ENCODE data around the gene ZNF396.

Gene ZNF396

GRCh38 chr18:35406666-35407065 lies 29.5 kb upstream of the ZNF396 start:
- Histone ChIP-seq H3K79me2 (ENCODE audit: insufficient read depth, low read length) (no peaks in the 10 kb centered on the region), H3K4me2 (ENCODE audit: low read depth, low read length, poor library complexity, severe bottlenecking) (no peak overlapping the region), H2AFZ (ENCODE audit: low read depth, low read length, severe bottlenecking) (no peak overlapping the region), H3K9me2 (replicated peaks; ENCODE audit: insufficient read depth, low read length) (no peaks in the 10 kb centered on the region), H4K20me1 (ENCODE audit: low read depth, low read length) (no peaks in the 10 kb centered on the region), H3K9ac (ENCODE audit: low read length) (no peak overlapping the region), H3K9me3 (ENCODE audit: insufficient read depth, low read length) (no peaks in the 10 kb centered on the region), H3K36me3 (ENCODE audit: low read length) (no peaks in the 10 kb centered on the region), H3F3A (ENCODE audit: insufficient read depth) (peaks cover 24% of the 10 kb centered on the region), H3K27me3 (ENCODE audit: low read length) (no peaks in the 10 kb centered on the region), H3K27ac (ENCODE audit: low read depth, low read length) (no peak overlapping the region), H3K4me3 (ENCODE audit: insufficient read depth, low read length, poor library complexity, severe bottlenecking) (no peak overlapping the region)
- TF ChIP-seq EZH2phosphoT487 (conservative IDR thresholded peaks at IDR 0.05; ENCODE audit: low read length) (no peak), CTCF (IDR thresholded peaks at IDR 0.05; ENCODE audit: insufficient read depth, low read length, poor library complexity, severe bottlenecking) (no peak)

- H4K20me1 ChIP-seq (ENCODE audit: low read depth, low read length), result no peaks in the 10 kb centered on the region
- H3F3A ChIP-seq (ENCODE audit: insufficient read depth), result no peaks in the 10 kb centered on the region
- no peaks in the 10 kb centered on the region for H3K9me3 ChIP-seq (ENCODE audit: insufficient read depth, low read length)
- no peak overlapping the region for H3K4me3 ChIP-seq (ENCODE audit: insufficient read depth, low read length, poor library complexity, severe bottlenecking)
- no peaks in the 10 kb centered on the region for H3K9me2 ChIP-seq (replicated peaks; ENCODE audit: insufficient read depth, low read length)
- H3K27ac ChIP-seq (ENCODE audit: low read depth, low read length), result no peak overlapping the region
- H3K79me2 ChIP-seq (ENCODE audit: insufficient read depth, low read length), result no peaks in the 10 kb centered on the region
- no peak overlapping the region for H3K9ac ChIP-seq (ENCODE audit: low read length)
- no peaks in the 10 kb centered on the region for H3K27me3 ChIP-seq (ENCODE audit: low read length)
- H2AFZ ChIP-seq (ENCODE audit: low read depth, low read length, severe bottlenecking), result no peak overlapping the region
- no peaks in the 10 kb centered on the region for H3K36me3 ChIP-seq (ENCODE audit: low read length)
- H3K4me2 ChIP-seq (ENCODE audit: low read depth, low read length, poor library complexity, severe bottlenecking), result no peak overlapping the region
- TF ChIP-seq EZH2phosphoT487 (conservative IDR thresholded peaks at IDR 0.05; ENCODE audit: low read length) (no peak), CTCF (IDR thresholded peaks at IDR 0.05; ENCODE audit: insufficient read depth, low read length, poor library complexity, severe bottlenecking) (no peak)
These were observed 20.8 kb upstream of the ZNF396 start for GRCh38 chr18:35397976-35398375.

- no peaks in the 10 kb centered on the region for H3K9me2 ChIP-seq (replicated peaks; ENCODE audit: insufficient read depth, low read length)
- H2AFZ ChIP-seq (ENCODE audit: low read depth, low read length, severe bottlenecking), result no peak overlapping the region
- no peak overlapping the region for H3K4me3 ChIP-seq (ENCODE audit: insufficient read depth, low read length, poor library complexity, severe bottlenecking)
- no peaks in the 10 kb centered on the region for H3K36me3 ChIP-seq (ENCODE audit: low read length)
- no peaks in the 10 kb centered on the region for H3K9me3 ChIP-seq (ENCODE audit: insufficient read depth, low read length)
- no peak overlapping the region for H3K27ac ChIP-seq (ENCODE audit: low read depth, low read length)
- no peak overlapping the region for H3K9ac ChIP-seq (ENCODE audit: low read length)
- TF ChIP-seq CTCF (IDR thresholded peaks at IDR 0.05; ENCODE audit: insufficient read depth, low read length, poor library complexity, severe bottlenecking) (no peak), EZH2phosphoT487 (conservative IDR thresholded peaks at IDR 0.05; ENCODE audit: low read length) (no peak)
- no peaks in the 10 kb centered on the region for H3K79me2 ChIP-seq (ENCODE audit: insufficient read depth, low read length)
- no peaks in the 10 kb centered on the region for H3K27me3 ChIP-seq (ENCODE audit: low read length)
- H3K4me2 ChIP-seq (ENCODE audit: low read depth, low read length, poor library complexity, severe bottlenecking), result no peak overlapping the region
- H4K20me1 ChIP-seq (ENCODE audit: low read depth, low read length), result no peaks in the 10 kb centered on the region
- H3F3A ChIP-seq (ENCODE audit: insufficient read depth), result no peaks in the 10 kb centered on the region
These were observed 16.6 kb upstream of the ZNF396 start for GRCh38 chr18:35393716-35394115.

All from SU-DHL-6 (cell line).